ENCODE data around the gene COA1. TPM values are rescaled to one million over a fixed set of nuclear protein-coding genes. Genes with fewer than 3 reads are reported as not detected.
"Not testable (repeated sequence)": the region's sequence is repeated elsewhere in the genome, so short reads cannot be mapped to it uniquely, and the experiment has no call there.

The COA1 gene
- total and polyA plus RNA-seq, 9 donors: 33.2 to 67.7 (median 51.7) TPM

GRCh38 chr7:43692582-43693373, 36.5 kb downstream of the COA1 start:
- 53 to 73% (median 66%) methylated on average over 2 of the region's 2 CpGs for WGBS, 3 donors
- intact Hi-C loops (cut with DNase I): no loop called here

DNA sequence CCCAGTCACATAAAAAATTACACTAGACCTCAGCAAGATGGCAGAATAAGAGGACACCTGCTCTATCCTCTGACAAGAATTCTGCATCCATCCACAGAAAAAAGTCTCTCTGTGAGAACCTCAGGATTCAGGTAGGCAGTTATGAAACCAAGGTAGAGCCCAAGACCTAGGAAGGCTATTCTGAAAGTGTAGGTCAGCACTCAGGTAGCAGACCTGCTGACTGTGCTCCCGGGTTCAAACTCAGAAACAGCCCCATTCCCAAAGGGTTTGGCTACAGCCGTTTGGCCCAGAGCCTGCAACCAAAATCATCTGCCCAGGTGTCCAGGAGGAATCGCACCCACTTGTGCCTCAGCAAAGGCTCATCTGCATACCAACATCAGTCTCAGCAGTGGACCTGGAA, 37.7 kb downstream of the COA1 start:
- Histone ChIP-seq H3K9me3 (no peaks in the 10 kb centered on the region), H3K27ac (no peak overlapping the region), H3K4me1 (ENCODE audit: insufficient read depth) (peaks cover 6% of the 10 kb centered on the region), H3K36me3 (no peaks in the 10 kb centered on the region), H3K4me3 (no peak overlapping the region), H3K27me3 (no peaks in the 10 kb centered on the region)
- no peak for TF ChIP-seq EP300 (IDR thresholded peaks at IDR 0.05)
- no peak for TF ChIP-seq POLR2A (IDR thresholded peaks at IDR 0.05)
- TF ChIP-seq, protein P1, sequence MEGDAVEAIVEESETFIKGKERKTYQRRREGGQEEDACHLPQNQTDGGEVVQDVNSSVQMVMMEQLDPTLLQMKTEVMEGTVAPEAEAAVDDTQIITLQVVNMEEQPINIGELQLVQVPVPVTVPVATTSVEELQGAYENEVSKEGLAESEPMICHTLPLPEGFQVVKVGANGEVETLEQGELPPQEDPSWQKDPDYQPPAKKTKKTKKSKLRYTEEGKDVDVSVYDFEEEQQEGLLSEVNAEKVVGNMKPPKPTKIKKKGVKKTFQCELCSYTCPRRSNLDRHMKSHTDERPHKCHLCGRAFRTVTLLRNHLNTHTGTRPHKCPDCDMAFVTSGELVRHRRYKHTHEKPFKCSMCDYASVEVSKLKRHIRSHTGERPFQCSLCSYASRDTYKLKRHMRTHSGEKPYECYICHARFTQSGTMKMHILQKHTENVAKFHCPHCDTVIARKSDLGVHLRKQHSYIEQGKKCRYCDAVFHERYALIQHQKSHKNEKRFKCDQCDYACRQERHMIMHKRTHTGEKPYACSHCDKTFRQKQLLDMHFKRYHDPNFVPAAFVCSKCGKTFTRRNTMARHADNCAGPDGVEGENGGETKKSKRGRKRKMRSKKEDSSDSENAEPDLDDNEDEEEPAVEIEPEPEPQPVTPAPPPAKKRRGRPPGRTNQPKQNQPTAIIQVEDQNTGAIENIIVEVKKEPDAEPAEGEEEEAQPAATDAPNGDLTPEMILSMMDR (IDR thresholded peaks at IDR 0.05): no peak
- DNase-seq: no peak
- intact Hi-C loops (cut with DNase I): no loop called here
- WGBS, 3 donors: 86 to 95% (median 92%) methylated on average over 3 of the region's 3 CpGs

More at GRCh38 chr7:43692582-43693373, 36.5 kb downstream of the COA1 start:
- DNase-seq: no peak
- Histone ChIP-seq H3K27me3 (no peaks in the 10 kb centered on the region), H3K9me3 (no peaks in the 10 kb centered on the region), H3K4me1 (ENCODE audit: insufficient read depth) (peaks cover 6% of the 10 kb centered on the region), H3K27ac (no peak overlapping the region), H3K36me3 (no peaks in the 10 kb centered on the region), H3K4me3 (no peak overlapping the region)
- TF ChIP-seq POLR2A (IDR thresholded peaks at IDR 0.05) (no peak), EP300 (IDR thresholded peaks at IDR 0.05) (no peak)
- TF ChIP-seq, protein P1 (IDR thresholded peaks at IDR 0.05): no peak

GRCh38 chr7:43689115-43689514, 40.2 kb downstream of the COA1 start:
- DNase-seq: no peak
- H3K27me3 ChIP-seq: no peaks in the 10 kb centered on the region
- intact Hi-C loops (cut with DNase I): no loop called here
- no peak overlapping the region for H3K27ac ChIP-seq
- H3K36me3 ChIP-seq: no peaks in the 10 kb centered on the region
- peaks cover 6% of the 10 kb centered on the region for H3K4me1 ChIP-seq (ENCODE audit: insufficient read depth)
- TF ChIP-seq, protein P1 (IDR thresholded peaks at IDR 0.05): no peak
- TF ChIP-seq EP300 (IDR thresholded peaks at IDR 0.05) (no peak), POLR2A (IDR thresholded peaks at IDR 0.05) (no peak)
- WGBS, 3 donors: 74 to 84% (median 83%) methylated on average over 1 of the region's 1 CpG
- no peaks in the 10 kb centered on the region for H3K9me3 ChIP-seq
- H3K4me3 ChIP-seq: no peak overlapping the region

GRCh38 chr7:43687866-43688265, 41.5 kb downstream of the COA1 start:
- 92 to 95% (median 94%) methylated on average over 4 of the region's 4 CpGs for WGBS, 3 donors
- intact Hi-C loops (cut with DNase I): not testable (repeated sequence)

DNA sequence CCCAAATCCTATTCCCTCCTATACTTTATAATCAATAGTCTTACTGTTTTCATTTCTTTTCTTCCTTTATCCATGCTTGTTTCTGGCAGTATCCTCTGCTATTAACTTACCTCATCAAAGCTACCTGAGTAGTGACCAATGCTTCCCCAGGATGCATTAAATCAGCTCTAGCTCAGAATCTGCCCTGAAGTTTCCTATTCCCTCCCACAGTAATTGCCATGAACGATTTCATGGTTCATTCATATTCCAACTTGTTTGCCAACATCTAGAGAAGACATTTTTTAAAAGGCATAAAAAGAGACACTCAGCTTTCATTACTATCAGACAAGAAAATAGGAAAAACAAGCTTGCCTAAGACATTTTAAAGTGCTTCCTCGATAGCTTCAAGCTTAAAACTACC, 42.3 kb downstream of the COA1 start:
- TF ChIP-seq, protein P1 (IDR thresholded peaks at IDR 0.05): no peak
- TF ChIP-seq POLR2A (IDR thresholded peaks at IDR 0.05) (no peak), EP300 (IDR thresholded peaks at IDR 0.05) (no peak)
- no peak overlapping the region for H3K27ac ChIP-seq
- no peaks in the 10 kb centered on the region for H3K9me3 ChIP-seq
- intact Hi-C loops (cut with DNase I): no loop called here
- H3K36me3 ChIP-seq: no peaks in the 10 kb centered on the region
- 68 to 81% (median 78%) methylated on average over 2 of the region's 2 CpGs for WGBS, 3 donors
- H3K4me3 ChIP-seq: no peak overlapping the region
- H3K4me1 ChIP-seq (ENCODE audit: insufficient read depth): peaks cover 1% of the 10 kb centered on the region
- no peaks in the 10 kb centered on the region for H3K27me3 ChIP-seq
- DNase-seq: no peak

More at GRCh38 chr7:43687866-43688265, 41.5 kb downstream of the COA1 start:
- H3K27me3 ChIP-seq; DNase-seq; H3K36me3 ChIP-seq; H3K4me3 ChIP-seq; H3K9me3 ChIP-seq; H3K27ac ChIP-seq; H3K4me1 ChIP-seq (ENCODE audit: insufficient read depth): not testable (repeated sequence)

Measured in ovary (tissue), 9 donors.